HEK293T (cell line): Measurements from ENCODE around the gene SPSB4.
A peak's percentile ranks its signal among the peaks of the same experiment; 100 is the strongest.

Source experiments
- CTCF ChIA-PET: fragments of 350-600 bp; formaldehyde crosslinking; extraction: SDS; loops from one replicate; lab custom pipeline; 2021; ENCODE audit warnings: antibody characterized with exemption, inconsistent platforms; lab: Yijun Ruan, JAX
- POLR2A ChIA-PET: fragments of 350-600 bp; formaldehyde crosslinking; extraction: SDS; loops from one replicate; lab custom pipeline; 2020; ENCODE audit warnings: antibody characterized with exemption, inconsistent platforms; lab: Yijun Ruan, JAX
- DNase-seq: peaks from one replicate; pipeline ENCODE4 v3.0.0; 2012; ENCODE audit warnings: mixed read lengths; ENCODE audit errors: extremely low spot score
- ARNT ChIP-seq: fragments of 450-650 bp; IDR thresholded peaks from 2 replicates; pipeline ENCODE4 v1.6.1; 2017; ENCODE audit warnings: mild to moderate bottlenecking
- BHLHE40 ChIP-seq: fragments of 450-650 bp; IDR thresholded peaks from 2 replicates; pipeline ENCODE4 v1.6.1; 2016; ENCODE audit warnings: mild to moderate bottlenecking, moderate library complexity, borderline replicate concordance
- CTBP1 ChIP-seq: fragments of 450-650 bp; IDR thresholded peaks from 2 replicates; pipeline ENCODE4 v1.6.1; 2016; ENCODE audit warnings: borderline replicate concordance
- ELF4 ChIP-seq: fragments of 450-650 bp; IDR thresholded peaks from 2 replicates; pipeline ENCODE4 v1.6.1; 2017; ENCODE audit warnings: antibody characterized with exemption
- FOXA1 ChIP-seq: fragments of 450-650 bp; IDR thresholded peaks from 2 replicates; pipeline ENCODE4 v1.6.1; 2016; ENCODE audit warnings: mild to moderate bottlenecking
- FOXK2 ChIP-seq: fragments of 450-650 bp; IDR thresholded peaks from 2 replicates; pipeline ENCODE4 v1.6.1; 2016; ENCODE audit warnings: mild to moderate bottlenecking
- FOXM1 ChIP-seq: fragments of 450-650 bp; IDR thresholded peaks from 2 replicates; pipeline ENCODE4 v1.6.1; 2017; ENCODE audit warnings: mild to moderate bottlenecking, borderline replicate concordance
- HDGF ChIP-seq: fragments of 450-650 bp; IDR thresholded peaks from 2 replicates; pipeline ENCODE4 v1.6.1; 2017; ENCODE audit warnings: antibody characterized with exemption, borderline replicate concordance
- L3MBTL2 ChIP-seq: fragments of 450-650 bp; conservative IDR thresholded peaks from 2 replicates; pipeline ENCODE4 v1.6.1; 2016; ENCODE audit warnings: mild to moderate bottlenecking
- LEF1 ChIP-seq: fragments of 450-650 bp; IDR thresholded peaks from 2 replicates; pipeline ENCODE4 v1.6.1; 2017; ENCODE audit warnings: mild to moderate bottlenecking, borderline replicate concordance
- NFRKB ChIP-seq: fragments of 450-650 bp; IDR thresholded peaks from 2 replicates; pipeline ENCODE4 v1.6.1; 2016; ENCODE audit warnings: mild to moderate bottlenecking, moderate library complexity
- PKNOX1 ChIP-seq: fragments of 450-650 bp; IDR thresholded peaks from 2 replicates; pipeline ENCODE4 v1.6.1; 2016
- SP1 ChIP-seq: fragments of 450-650 bp; IDR thresholded peaks from 2 replicates; pipeline ENCODE4 v1.6.1; 2017
- SUZ12 ChIP-seq: fragments of 450-650 bp; IDR thresholded peaks from 2 replicates; pipeline ENCODE4 v1.6.1; 2016; ENCODE audit warnings: mild to moderate bottlenecking
- TARDBP ChIP-seq: fragments of 450-650 bp; IDR thresholded peaks from 2 replicates; pipeline ENCODE4 v1.6.1; 2016
- ZNF384 ChIP-seq: fragments of 450-650 bp; IDR thresholded peaks from 2 replicates; pipeline ENCODE4 v1.6.1; 2016

The SPSB4 gene

GRCh38 chr3:141045849-141046248 is 5.3 kb upstream of the SPSB4 start:
- POLR2A ChIA-PET: no interaction called here
- no peak for TF ChIP-seq FOXA1
- TF ChIP-seq SP1: no peak
- TF ChIP-seq L3MBTL2: no peak
- TF ChIP-seq SUZ12: no peak
- no peak for TF ChIP-seq LEF1
- no peak for DNase-seq
- CTCF ChIA-PET: no interaction called here

- ChIA-PET CTCF (interaction anchor here (0.6 kb wide), 1 partner anchor 258 kb away, joined by 3 read pairs; no protein-coding TSS in a partner anchor), POLR2A (no interaction called here)
- DNase-seq: no peak
- TF ChIP-seq ELF4 (no peak), BHLHE40 (no peak), TARDBP (no peak), NFRKB (no peak), FOXK2 (no peak), LEF1 (no peak), L3MBTL2 (no peak), FOXM1 (no peak), SP1 (no peak), ZNF384 (no peak), CTBP1 (no peak), PKNOX1 (no peak), HDGF (no peak), FOXA1 (no peak), SUZ12 (no peak), ARNT (no peak)
Observed at GRCh38 chr3:141047168-141047567, 4.0 kb upstream of the SPSB4 start.

GRCh38 chr3:141049681-141050080 is 1.5 kb upstream of the SPSB4 start:
- POLR2A ChIA-PET: no interaction called here
- peak; percentile 49 for DNase-seq
- CTCF ChIA-PET: interaction anchor here (0.7 to 1.7 kb wide), 6 partner anchors 8 to 174 kb away, joined by 3 to 7 read pairs (median 4); no protein-coding TSS in a partner anchor

GRCh38 chr3:141051443-141052200 is 475 bp downstream of the SPSB4 start:
- peak; percentile 40 for DNase-seq
- CTCF ChIA-PET: interaction anchor here (0.8 to 1.6 kb wide), 8 partner anchors 13 to 204 kb away, joined by 3 to 5 read pairs (median 3); no protein-coding TSS in a partner anchor
- TF ChIP-seq ARNT (no peak), SP1 (no peak), PKNOX1 (no peak), FOXK2 (no peak), CTBP1 (no peak), HDGF (no peak), BHLHE40 (no peak), FOXM1 (no peak)
- POLR2A ChIA-PET: interaction anchor here (0.8 to 1.9 kb wide), 7 partner anchors 9 to 180 kb away, joined by 3 to 11 read pairs (median 4); partner anchors contain the start of gene PXYLP1

More at GRCh38 chr3:141049681-141050080, 1.5 kb upstream of the SPSB4 start:
- TF ChIP-seq SUZ12 (no peak), LEF1 (no peak), PKNOX1 (0 out of 2 replicates have a peak, but pooled peaks have one; percentile 5), FOXA1 (no peak), ARNT (no peak)

GRCh38 chr3:141052201-141053069 is 1.3 kb downstream of the SPSB4 start:
- DNase-seq: peak; percentile 55
- TF ChIP-seq L3MBTL2 (no peak), HDGF (no peak), ELF4 (no peak), LEF1 (no peak), NFRKB (no peak), SUZ12 (no peak), FOXK2 (no peak), BHLHE40 (no peak), ZNF384 (no peak), CTBP1 (no peak), SP1 (no peak), FOXM1 (no peak), ARNT (no peak), PKNOX1 (no peak; the same call in 1 of the 2 replicates)
- POLR2A ChIA-PET: interaction anchor here (1.0 to 1.9 kb wide), 3 partner anchors 8 to 110 kb away, joined by 3 to 11 read pairs (median 7); no protein-coding TSS in a partner anchor
- CTCF ChIA-PET: interaction anchor here (0.5 to 1.6 kb wide), 4 partner anchors 18 to 63 kb away, joined by 3 read pairs; no protein-coding TSS in a partner anchor
